ENCODE data around the gene VPS4A. TPM values are rescaled to one million over a fixed set of nuclear protein-coding genes. Genes with fewer than 3 reads are reported as not detected.

The VPS4A gene
- total RNA-seq, 1 experiment from 2014 or later, result 45.8 TPM

DNA sequence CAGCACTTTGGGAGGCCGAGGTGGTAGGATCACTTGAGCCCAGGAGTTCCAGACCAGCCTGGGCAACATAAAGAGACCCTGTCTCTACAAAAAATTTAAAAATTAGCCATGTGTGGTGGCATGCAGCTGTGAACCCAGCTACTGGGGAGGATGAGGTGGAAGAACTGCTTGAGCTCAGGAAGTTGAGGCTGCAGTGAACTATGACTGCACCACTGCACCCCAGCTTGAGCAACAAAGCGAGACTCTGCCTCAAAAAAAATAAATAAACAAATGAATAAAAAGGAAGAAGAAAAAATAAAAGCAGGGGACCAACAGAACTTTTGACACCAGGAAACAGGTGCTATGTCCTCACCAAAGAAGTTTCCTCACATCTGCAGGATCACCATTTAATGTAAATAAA, 60.4 kb downstream of the VPS4A start:
- intact Hi-C loops (cut with micrococcal nuclease; ENCODE audit: unreplicated experiment), result loop anchor here (5.0 kb wide), 1 partner anchor 34 kb away; the partner anchor contains the start of genes COG8 and NIP7
- no peak overlapping the region for H3K4me3 Mint-ChIP-seq (ENCODE audit: unreplicated experiment)
- peaks cover 61% of the 10 kb centered on the region for H3K36me3 Mint-ChIP-seq (ENCODE audit: insufficient read depth, unreplicated experiment)
- H3K9me3 Mint-ChIP-seq (ENCODE audit: unreplicated experiment), result no peaks in the 10 kb centered on the region
- DNase-seq, result no peak
- H3K36me3 ChIP-seq (ENCODE audit: control insufficient read depth, insufficient read depth, low read length), result peaks cover 6% of the 10 kb centered on the region
- H3K27ac Mint-ChIP-seq (ENCODE audit: unreplicated experiment), result no peak overlapping the region
- no peaks in the 10 kb centered on the region for H3K27me3 ChIP-seq (replicated peaks; ENCODE audit: control insufficient read depth, insufficient read depth, low read length)
- TF ChIP-seq, protein P1, sequence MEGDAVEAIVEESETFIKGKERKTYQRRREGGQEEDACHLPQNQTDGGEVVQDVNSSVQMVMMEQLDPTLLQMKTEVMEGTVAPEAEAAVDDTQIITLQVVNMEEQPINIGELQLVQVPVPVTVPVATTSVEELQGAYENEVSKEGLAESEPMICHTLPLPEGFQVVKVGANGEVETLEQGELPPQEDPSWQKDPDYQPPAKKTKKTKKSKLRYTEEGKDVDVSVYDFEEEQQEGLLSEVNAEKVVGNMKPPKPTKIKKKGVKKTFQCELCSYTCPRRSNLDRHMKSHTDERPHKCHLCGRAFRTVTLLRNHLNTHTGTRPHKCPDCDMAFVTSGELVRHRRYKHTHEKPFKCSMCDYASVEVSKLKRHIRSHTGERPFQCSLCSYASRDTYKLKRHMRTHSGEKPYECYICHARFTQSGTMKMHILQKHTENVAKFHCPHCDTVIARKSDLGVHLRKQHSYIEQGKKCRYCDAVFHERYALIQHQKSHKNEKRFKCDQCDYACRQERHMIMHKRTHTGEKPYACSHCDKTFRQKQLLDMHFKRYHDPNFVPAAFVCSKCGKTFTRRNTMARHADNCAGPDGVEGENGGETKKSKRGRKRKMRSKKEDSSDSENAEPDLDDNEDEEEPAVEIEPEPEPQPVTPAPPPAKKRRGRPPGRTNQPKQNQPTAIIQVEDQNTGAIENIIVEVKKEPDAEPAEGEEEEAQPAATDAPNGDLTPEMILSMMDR (IDR thresholded peaks at IDR 0.05; ENCODE audit: insufficient read depth in 1 of 2, low read depth in 1 of 2, low read length in 1 of 2, severe bottlenecking in 1 of 2, unreplicated experiment in 1 of 2), result no peak
- no peaks in the 10 kb centered on the region for H3K9me3 ChIP-seq
- peaks cover 14% of the 10 kb centered on the region for H3K4me1 Mint-ChIP-seq (ENCODE audit: low read depth, unreplicated experiment)
- H3K4me1 ChIP-seq, result peaks cover 16% of the 10 kb centered on the region
- no peaks in the 10 kb centered on the region for H3K27me3 Mint-ChIP-seq (ENCODE audit: insufficient read depth, unreplicated experiment)
- CTCF ChIA-PET, result no interaction called here
- BruUV-seq (replicated peaks), result no TSS peak
- POLR2A ChIA-PET, result no interaction called here
- H3K4me3 ChIP-seq (ENCODE audit: low read depth, low read length), result no peak overlapping the region

DNA sequence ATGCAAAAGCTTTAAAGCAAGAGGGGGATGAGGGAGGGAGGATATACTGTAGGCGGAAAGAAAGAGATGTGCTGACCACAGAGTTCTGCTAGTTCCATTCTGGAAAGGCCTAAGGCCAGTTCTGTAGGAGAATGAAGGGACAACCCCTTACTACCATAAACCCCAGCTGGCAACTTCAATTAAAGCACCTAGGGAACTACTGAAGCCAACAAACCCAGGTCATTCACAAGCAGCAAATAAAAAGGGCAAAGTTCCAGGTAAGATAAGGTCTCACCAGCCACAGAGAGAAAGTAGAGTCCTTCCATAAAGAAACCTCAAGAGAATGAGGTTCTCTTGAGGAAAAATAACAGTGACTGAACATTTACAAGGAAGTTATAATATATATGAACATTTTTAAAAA, 61.9 kb downstream of the VPS4A start:
- H3K4me1 Mint-ChIP-seq (ENCODE audit: low read depth, unreplicated experiment), result peaks cover 14% of the 10 kb centered on the region
- Histone ChIP-seq H3K4me1 (peaks cover 16% of the 10 kb centered on the region), H3K27me3 (replicated peaks; ENCODE audit: control insufficient read depth, insufficient read depth, low read length) (no peaks in the 10 kb centered on the region), H3K36me3 (ENCODE audit: control insufficient read depth, insufficient read depth, low read length) (peaks cover 4% of the 10 kb centered on the region), H3K4me3 (ENCODE audit: low read depth, low read length) (no peak overlapping the region), H3K9me3 (no peaks in the 10 kb centered on the region)
- intact Hi-C loops (cut with micrococcal nuclease; ENCODE audit: unreplicated experiment), result loop anchor here (5.0 kb wide), 1 partner anchor 36 kb away; the partner anchor contains the start of genes COG8 and NIP7
- H3K4me3 Mint-ChIP-seq (ENCODE audit: unreplicated experiment), result no peak overlapping the region
- no peaks in the 10 kb centered on the region for H3K9me3 Mint-ChIP-seq (ENCODE audit: unreplicated experiment)
- BruUV-seq (replicated peaks), result no TSS peak
- H3K27me3 Mint-ChIP-seq (ENCODE audit: insufficient read depth, unreplicated experiment), result no peaks in the 10 kb centered on the region
- H3K27ac Mint-ChIP-seq (ENCODE audit: unreplicated experiment), result no peak overlapping the region
- CTCF ChIA-PET, result no interaction called here
- POLR2A ChIA-PET, result no interaction called here
- peaks cover 62% of the 10 kb centered on the region for H3K36me3 Mint-ChIP-seq (ENCODE audit: insufficient read depth, unreplicated experiment)
- TF ChIP-seq, protein P1 (IDR thresholded peaks at IDR 0.05; ENCODE audit: insufficient read depth in 1 of 2, low read depth in 1 of 2, low read length in 1 of 2, severe bottlenecking in 1 of 2, unreplicated experiment in 1 of 2), result no peak
- peak; percentile 35 to 39 for DNase-seq

Other genes with a start within 250 kb of the VPS4A start
- 8.3 TPM in 2 replicates for gene HAS3, start 205.7 kb upstream of the VPS4A start, total RNA-seq (2022)
- 119 and 124 TPM in 2 replicates for gene CHTF8, start 178.8 kb upstream of the VPS4A start, total RNA-seq (2022)
- 124 and 126 TPM in 2 replicates for gene UTP4, start 178.7 kb upstream of the VPS4A start, total RNA-seq (2022)
- gene SNTB2, start 124.2 kb upstream of the VPS4A start, total RNA-seq (2022), result 50.6 and 51.8 TPM in 2 replicates
- gene PDF, start 19.2 kb downstream of the VPS4A start, total RNA-seq (2022), result 42.1 and 50.7 TPM in 2 replicates
- 57.4 and 59.1 TPM in 2 replicates for gene COG8, start 28.2 kb downstream of the VPS4A start, total RNA-seq (2022)
- 65.6 TPM in 2 replicates for gene NIP7, start 28.4 kb downstream of the VPS4A start, total RNA-seq (2022)
- gene TMED6, start 40.4 kb downstream of the VPS4A start, total RNA-seq (2022), result 2.4 TPM in 2 replicates
- gene TERF2, start 74.7 kb downstream of the VPS4A start, total RNA-seq (2022), result 43.6 and 46.2 TPM in 2 replicates
- 355 TPM in 2 replicates for gene CYB5B, start 113.3 kb downstream of the VPS4A start, total RNA-seq (2022)

Measured in Caco-2 (cell line).